ENCODE data around the gene ADPRS.

The ADPRS gene

GRCh38 chr1:36088265-36088576 is 471 bp upstream of the ADPRS start:
- DNase-seq (ENCODE audit: low read depth) = no peak
- peak overlapping the region; percentile 86 for H3K4me3 ChIP-seq (ENCODE audit: low read length)
- TF ChIP-seq CTCF (conservative IDR thresholded peaks at IDR 0.05; ENCODE audit: low read depth, low read length) = no peak

GRCh38 chr1:36089393-36090121 is 865 bp downstream of the ADPRS start:
- no peak for DNase-seq (ENCODE audit: low read depth)
- TF ChIP-seq CTCF (conservative IDR thresholded peaks at IDR 0.05; ENCODE audit: low read depth, low read length) = no peak
- peak overlapping the region; percentile 86 for H3K4me3 ChIP-seq (ENCODE audit: low read length)

DNA sequence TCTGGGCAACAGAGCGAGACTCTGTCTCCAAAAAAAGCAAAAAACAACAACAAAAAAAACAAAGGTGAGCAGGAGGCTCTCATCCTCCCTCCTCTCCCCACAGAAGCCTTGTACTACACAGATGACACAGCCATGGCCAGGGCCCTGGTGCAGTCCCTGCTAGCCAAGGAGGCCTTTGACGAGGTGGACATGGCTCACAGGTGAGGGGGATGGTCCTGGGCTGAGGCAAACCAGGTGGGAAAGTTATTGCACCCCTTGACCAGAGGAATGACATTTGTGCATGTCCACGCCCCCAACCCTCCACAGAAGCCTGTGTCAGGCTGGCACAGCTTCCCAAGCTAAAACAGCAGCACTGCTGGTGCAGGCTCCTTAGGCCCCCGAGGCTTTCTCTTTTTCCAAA is 2.4 kb downstream of the ADPRS start:
- H3K4me3 ChIP-seq (ENCODE audit: low read length) = no peak overlapping the region
- DNase-seq (ENCODE audit: low read depth) = no peak
- TF ChIP-seq CTCF (conservative IDR thresholded peaks at IDR 0.05; ENCODE audit: low read depth, low read length) = no peak

GRCh38 chr1:36091698-36092097 is 3.0 kb downstream of the ADPRS start:
- no peak for DNase-seq (ENCODE audit: low read depth)
- no peak overlapping the region for H3K4me3 ChIP-seq (ENCODE audit: low read length)

GRCh38 chr1:36092166-36092797 is 3.6 kb downstream of the ADPRS start:
- H3K4me3 ChIP-seq (ENCODE audit: low read length) = no peak overlapping the region
- DNase-seq (ENCODE audit: low read depth) = no peak
- TF ChIP-seq CTCF (conservative IDR thresholded peaks at IDR 0.05; ENCODE audit: low read depth, low read length) = no peak

More at GRCh38 chr1:36091698-36092097, 3.0 kb downstream of the ADPRS start:
- no peak for TF ChIP-seq CTCF (conservative IDR thresholded peaks at IDR 0.05; ENCODE audit: low read depth, low read length)

DNA sequence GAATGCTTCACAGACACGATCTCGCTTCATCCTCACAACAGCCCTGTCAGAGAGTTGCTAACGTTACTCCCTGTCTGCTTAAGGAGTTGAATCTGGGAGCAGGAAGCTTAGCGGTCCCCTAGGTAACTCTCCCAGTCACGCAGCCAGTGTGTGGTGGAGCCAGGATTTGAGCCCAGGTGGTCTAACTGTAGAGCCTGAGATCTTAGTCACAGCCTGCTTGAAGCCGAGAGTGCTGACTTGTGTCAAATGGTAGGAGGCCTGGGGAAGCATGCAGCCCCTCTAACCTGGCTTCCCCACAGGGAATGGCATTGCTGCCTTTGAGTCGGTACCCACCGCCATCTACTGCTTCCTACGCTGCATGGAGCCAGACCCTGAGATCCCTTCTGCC is 4.1 kb downstream of the ADPRS start:
- no peak for TF ChIP-seq CTCF (conservative IDR thresholded peaks at IDR 0.05; ENCODE audit: low read depth, low read length)
- no peak overlapping the region for H3K4me3 ChIP-seq (ENCODE audit: low read length)
- DNase-seq (ENCODE audit: low read depth) = no peak

DNA sequence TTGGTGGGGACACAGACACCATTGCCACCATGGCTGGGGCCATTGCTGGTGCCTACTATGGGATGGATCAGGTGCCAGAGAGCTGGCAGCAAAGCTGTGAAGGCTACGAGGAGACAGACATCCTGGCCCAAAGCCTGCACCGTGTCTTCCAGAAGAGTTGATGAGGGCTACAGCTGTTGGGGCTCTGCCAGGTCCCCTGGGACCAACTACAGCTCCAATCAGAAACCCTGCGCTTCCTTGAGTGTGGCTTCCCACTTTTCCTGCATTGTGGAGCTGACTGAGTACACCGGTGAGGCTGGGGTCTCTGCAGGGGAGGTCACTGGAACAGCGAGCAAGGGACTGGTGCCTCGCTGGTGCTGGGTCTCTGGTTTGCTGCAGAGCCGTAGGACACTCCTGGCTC is 4.5 kb downstream of the ADPRS start:
- no peak overlapping the region for H3K4me3 ChIP-seq (ENCODE audit: low read length)

More for the DNA sequence above, 4.5 kb downstream of the ADPRS start:
- DNase-seq (ENCODE audit: low read depth) = no peak
- no peak for TF ChIP-seq CTCF (conservative IDR thresholded peaks at IDR 0.05; ENCODE audit: low read depth, low read length)
